Parathyroid adenoma (tissue), 2 donors: Measurements from ENCODE around the gene NOC2L.

Experiments used
- H2AFZ ChIP-seq: fragments of 300-600 bp; sonication (generic); one replicate; pipeline ENCODE4 v1.7.0; 2017; ENCODE audit warnings: antibody characterized with exemption, mild to moderate bottlenecking
- H3K27ac ChIP-seq: fragments of 300-600 bp; sonication (generic); one replicate; pipeline ENCODE4 v1.7.0; 2017
- H3K27me3 ChIP-seq: fragments of 300-600 bp; sonication (generic); one replicate; pipeline ENCODE4 v1.7.0; 2017; ENCODE audit warnings: low read length; ENCODE audit not compliant: control insufficient read depth, insufficient read depth
- H3K36me3 ChIP-seq: fragments of 300-600 bp; sonication (generic); one replicate; pipeline ENCODE4 v1.7.0; 2017; ENCODE audit warnings: low read length; ENCODE audit not compliant: control insufficient read depth, insufficient read depth
- H3K4me1 ChIP-seq: fragments of 300-600 bp; sonication (generic); one replicate; pipeline ENCODE4 v1.7.0; 2017; ENCODE audit warnings: control low read depth
- H3K4me2 ChIP-seq: fragments of 300-600 bp; sonication (generic); one replicate; pipeline ENCODE4 v1.7.0; 2017; ENCODE audit warnings: low read length
- H3K4me3 ChIP-seq: fragments of 300-600 bp; sonication (generic); one replicate; pipeline ENCODE4 v1.7.0; 2017; ENCODE audit warnings: low read depth, low read length
- H3K79me2 ChIP-seq: fragments of 300-600 bp; sonication (generic); one replicate; pipeline ENCODE4 v1.7.0; 2017; ENCODE audit warnings: control low read depth
- H3K9ac ChIP-seq: fragments of 300-600 bp; sonication (generic); one replicate; pipeline ENCODE4 v1.7.0; 2017; ENCODE audit warnings: mild to moderate bottlenecking
- H3K9me3 ChIP-seq: fragments of 300-600 bp; sonication (generic); one replicate; pipeline ENCODE4 v1.7.0; 2017; ENCODE audit warnings: low read length; ENCODE audit not compliant: control insufficient read depth
- CTCF ChIP-seq: fragments of 300-600 bp; sonication (generic); IDR thresholded peaks from one replicate; pipeline ENCODE4 v1.7.0; 2017; ENCODE audit warnings: antibody characterized with exemption, mild to moderate bottlenecking
- donor health status: primary hyperparathyroidism.

NOC2L gene

GRCh38 chr1:1004420-1004779 is 45.3 kb upstream of the NOC2L start:
- Histone ChIP-seq H3K9ac (no peak overlapping the region), H3K9me3 (no peaks in the 10 kb centered on the region), H3K36me3 (no peaks in the 10 kb centered on the region), H2AFZ (no peak overlapping the region), H3K4me3 (no peak overlapping the region), H3K4me1 (peaks cover 3% of the 10 kb centered on the region), H3K27ac (no peak overlapping the region), H3K79me2 (no peaks in the 10 kb centered on the region), H3K27me3 (no peaks in the 10 kb centered on the region), H3K4me2 (no peak overlapping the region)
- TF ChIP-seq CTCF: no peak

GRCh38 chr1:1003618-1004419 is 44.8 kb upstream of the NOC2L start:
- no peaks in the 10 kb centered on the region for H3K27me3 ChIP-seq
- no peak overlapping the region for H3K9ac ChIP-seq
- H3K4me1 ChIP-seq: peaks cover 3% of the 10 kb centered on the region

GRCh38 chr1:1001057-1001783 is 42.2 kb upstream of the NOC2L start:
- no peaks in the 10 kb centered on the region for H3K36me3 ChIP-seq
- peak overlapping the region; percentile 99 for H3K4me2 ChIP-seq
- H2AFZ ChIP-seq: no peak overlapping the region
- H3K9me3 ChIP-seq: no peaks in the 10 kb centered on the region
- peak overlapping the region; percentile 82 for H3K4me3 ChIP-seq
- H3K27ac ChIP-seq: peak overlapping the region; percentile 78
- H3K27me3 ChIP-seq: no peaks in the 10 kb centered on the region
- H3K4me1 ChIP-seq: peaks cover 3% of the 10 kb centered on the region
- no peak for TF ChIP-seq CTCF
- H3K9ac ChIP-seq: no peak overlapping the region
- H3K79me2 ChIP-seq: no peaks in the 10 kb centered on the region

More at GRCh38 chr1:1003618-1004419, 44.8 kb upstream of the NOC2L start:
- Histone ChIP-seq H3K4me2 (no peak overlapping the region), H3K9me3 (no peaks in the 10 kb centered on the region), H2AFZ (no peak overlapping the region), H3K36me3 (no peaks in the 10 kb centered on the region), H3K27ac (no peak overlapping the region), H3K4me3 (no peak overlapping the region), H3K79me2 (no peaks in the 10 kb centered on the region)
- no peak for TF ChIP-seq CTCF

- Histone ChIP-seq H3K4me1 (peaks cover 3% of the 10 kb centered on the region), H3K27me3 (no peaks in the 10 kb centered on the region), H3K36me3 (no peaks in the 10 kb centered on the region), H3K27ac (peak overlapping the region; percentile 78), H2AFZ (peak overlapping the region; percentile 72), H3K9me3 (no peaks in the 10 kb centered on the region), H3K4me3 (peak overlapping the region; percentile 82), H3K79me2 (no peaks in the 10 kb centered on the region), H3K9ac (no peak overlapping the region), H3K4me2 (peak overlapping the region; percentile 99)
- no peak for TF ChIP-seq CTCF
Measured at GRCh38 chr1:1000357-1001056, 41.5 kb upstream of the NOC2L start.
